Pancreas (tissue), 10 donors: ENCODE data around the gene ASH1L. TPM values are rescaled to one million over a fixed set of nuclear protein-coding genes. Genes with fewer than 3 reads are reported as not detected.
"Not testable (repeated sequence)": the region's sequence is repeated elsewhere in the genome, so short reads cannot be mapped to it uniquely, and the experiment has no call there.

Experiments
- ATAC-seq, 4 donors: fragments of 200-7000 bp; cut with Tn5 transposase; one replicate each; pipeline versions ENCODE4 v1.8.0 to v1.9.1; 2020; ENCODE audit warnings: mild to moderate bottlenecking in 4 of 4, moderate library complexity in 4 of 4
- DNase-seq, 6 donors: peaks; one replicate each; pipeline ENCODE4 v3.0.0-alpha.2; 2020
- FAIRE-seq: peaks from 2 replicates; lab custom pipeline; 2012; peaks lifted over from hg19 to GRCh38; lab: Jason Lieb, UNC
- H3K27ac ChIP-seq, 4 donors: fragments of 200-600 bp; sonication (generic); 1 replicate in 3 of 4; 2 replicates in 1 of 4; pipeline versions ENCODE4 v1.5.0 to v1.8.0; 2020
- H3K27me3 ChIP-seq, 4 donors: fragments of 200-600 bp; one replicate each; pipeline ENCODE4 v1.8.0; 2021
- H3K36me3 ChIP-seq, 3 donors: fragments of 200-600 bp; sonication (generic) in 1 of 3; one replicate each; pipeline versions ENCODE4 v1.5.0 to v1.8.0; 2020 to 2021
- H3K4me1 ChIP-seq, 3 donors: fragments of 200-600 bp; one replicate each; pipeline ENCODE4 v1.8.0; 2021
- H3K4me3 ChIP-seq, 4 donors: fragments of 200-600 bp; sonication (generic) in 2 of 4; one replicate each; pipeline versions ENCODE4 v1.5.0 to v1.8.0; 2020 to 2021
- H3K9me3 ChIP-seq, 4 donors: fragments of 200-600 bp; one replicate each; pipeline ENCODE4 v1.8.0; 2021
- WGBS, 2 donors: extraction: QIAGEN DNeasy Blood & Tissue Kit; methylation state at CpG; one replicate each; pipeline ENCODE4 v1.1.7; 2013; 5-methylcytosine and 5-hydroxymethylcytosine counted together
- intact Hi-C, 3 donors: fragments of 100-400 bp; cut with DNase I; formaldehyde crosslinking; loops; one replicate each; pipeline versions ENCODE4 v1.11.1 to v1.14.2; 2022
- polyA plus RNA-seq, 2 donors: library from polyadenylated mRNA; stranded (reverse); fragments of 200-250 nt; gene quantifications; one replicate each; pipeline ENCODE4 v1.2.3, GENCODE V29; 2013
- total RNA-seq, 6 donors: library from RNA; stranded (reverse); fragmentation: NEBNext Ultra II Directional in 4 of 6; extraction: Animal tissue kit (Norgen Biotek cat#: 25700) in 4 of 6; gene quantifications; one replicate each; pipeline versions ENCODE4 v1.2.1 to v1.2.4, GENCODE V29; 2021 to 2023
- TF ChIP-seq, protein P1 (sequence below), 4 donors: fragments of 200-600 bp; sonication (generic) in 3 of 4; IDR thresholded peaks; one replicate each; pipeline versions ENCODE4 v1.5.0 to v1.8.0; 2021; ENCODE audit warnings: antibody characterized with exemption in 4 of 4
- donor health status: healthy with polysubstance abuse.
- donor health status: DM: no; HTN: no; CAD: no; lungs with moderate emphysema.
- donor health status: DM: no; HTN: no; CAD: no.
- donor health status: control.
- donor health status: control.
- donor health status: Bipolar disorder and iron deficiency.
- donor health status: DM: yes; HTN: yes; CAD: no.
- donor health status: DM: no; HTN: no; CAD: no.
- donor health status: DM: no; HTN: no; CAD: no.
- donor health status: DM: yes; HTN: yes; CAD: no.

The ASH1L gene
- total and polyA plus RNA-seq, 8 donors, result 6.2 to 38.6 (median 22.9) TPM

DNA sequence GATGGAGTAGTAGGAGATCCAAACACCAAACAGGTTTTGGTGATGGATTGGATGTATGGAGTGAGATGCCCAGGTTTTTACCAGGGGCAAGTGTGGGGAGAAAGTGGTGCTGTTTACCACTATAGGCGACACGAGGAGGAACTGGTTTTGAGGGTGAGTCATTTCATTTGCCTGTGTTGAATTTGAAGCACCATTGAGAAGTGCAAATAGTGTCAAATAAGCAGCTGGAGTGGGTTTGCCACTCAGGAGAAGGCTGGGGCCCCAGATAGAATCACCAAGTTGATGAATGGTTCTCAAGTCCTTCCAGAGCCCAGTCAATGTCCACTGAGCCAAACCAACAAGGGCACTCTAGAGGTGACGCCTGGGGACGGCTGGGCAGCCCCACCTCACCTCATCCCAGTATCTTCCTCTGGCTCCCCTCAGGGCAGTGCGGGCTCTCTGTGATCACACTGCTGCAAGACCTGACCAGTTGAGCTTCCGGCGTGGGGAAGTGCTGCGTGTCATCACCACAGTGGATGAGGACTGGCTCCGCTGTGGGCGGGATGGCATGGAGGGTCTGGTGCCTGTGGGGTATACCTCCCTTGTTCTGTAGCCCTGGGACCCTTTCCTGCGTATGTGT is 232.5 kb downstream of the ASH1L start:
- Histone ChIP-seq H3K27me3 (no peaks in the 10 kb centered on the region), H3K36me3 (peaks cover 0 to 20% (median 3%) of the 10 kb centered on the region in 3 donors), H3K9me3 (no peaks in the 10 kb centered on the region), H3K4me1 (no peaks in the 10 kb centered on the region), H3K27ac (no peak overlapping the region), H3K4me3 (no peak overlapping the region)
- intact Hi-C loops, result loop anchor here in 1 of 3 donors (10.0 kb wide), 1 partner anchor 75 kb away; the partner anchor contains the start of gene ENTREP3
- TF ChIP-seq, protein P1, sequence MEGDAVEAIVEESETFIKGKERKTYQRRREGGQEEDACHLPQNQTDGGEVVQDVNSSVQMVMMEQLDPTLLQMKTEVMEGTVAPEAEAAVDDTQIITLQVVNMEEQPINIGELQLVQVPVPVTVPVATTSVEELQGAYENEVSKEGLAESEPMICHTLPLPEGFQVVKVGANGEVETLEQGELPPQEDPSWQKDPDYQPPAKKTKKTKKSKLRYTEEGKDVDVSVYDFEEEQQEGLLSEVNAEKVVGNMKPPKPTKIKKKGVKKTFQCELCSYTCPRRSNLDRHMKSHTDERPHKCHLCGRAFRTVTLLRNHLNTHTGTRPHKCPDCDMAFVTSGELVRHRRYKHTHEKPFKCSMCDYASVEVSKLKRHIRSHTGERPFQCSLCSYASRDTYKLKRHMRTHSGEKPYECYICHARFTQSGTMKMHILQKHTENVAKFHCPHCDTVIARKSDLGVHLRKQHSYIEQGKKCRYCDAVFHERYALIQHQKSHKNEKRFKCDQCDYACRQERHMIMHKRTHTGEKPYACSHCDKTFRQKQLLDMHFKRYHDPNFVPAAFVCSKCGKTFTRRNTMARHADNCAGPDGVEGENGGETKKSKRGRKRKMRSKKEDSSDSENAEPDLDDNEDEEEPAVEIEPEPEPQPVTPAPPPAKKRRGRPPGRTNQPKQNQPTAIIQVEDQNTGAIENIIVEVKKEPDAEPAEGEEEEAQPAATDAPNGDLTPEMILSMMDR (IDR thresholded peaks at IDR 0.05), result no peak
- FAIRE-seq (no peak), ATAC-seq (no peak), DNase-seq (no peak)
- 93 to 94% methylated on average over 11 of the region's 11 CpGs for WGBS, 2 donors

DNA sequence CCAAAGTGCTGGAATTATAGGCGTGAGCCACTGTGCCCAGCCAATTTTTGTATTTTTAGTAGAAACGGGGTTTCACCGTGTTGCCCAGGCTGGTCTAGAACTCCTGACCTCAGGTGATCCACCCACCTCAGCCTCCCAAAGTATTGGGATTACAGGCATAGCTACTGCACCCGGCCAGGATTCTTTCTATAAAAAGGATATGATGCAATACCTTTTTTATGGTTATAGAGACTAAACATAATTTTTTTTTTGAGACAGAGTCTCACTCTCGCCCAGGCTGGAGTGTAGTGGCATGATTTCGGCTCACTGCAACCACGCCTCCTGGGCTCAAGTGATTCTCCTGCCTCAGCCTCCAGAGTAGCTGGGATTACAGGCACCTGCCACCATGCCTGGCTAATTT is 233.7 kb downstream of the ASH1L start:
- peaks cover 0 to 13% (median 3%) of the 10 kb centered on the region in 3 donors for H3K36me3 ChIP-seq
- not testable (repeated sequence) for DNase-seq, H3K4me1 ChIP-seq, H3K4me3 ChIP-seq, H3K27ac ChIP-seq, FAIRE-seq, ATAC-seq, H3K27me3 ChIP-seq, H3K9me3 ChIP-seq
- intact Hi-C loops, result loop anchor here in 1 of 3 donors (10.0 kb wide), 1 partner anchor 74 kb away; the partner anchor contains the start of gene ENTREP3
- WGBS, 2 donors, result 91 to 93% methylated on average over 7 of the region's 7 CpGs

DNA sequence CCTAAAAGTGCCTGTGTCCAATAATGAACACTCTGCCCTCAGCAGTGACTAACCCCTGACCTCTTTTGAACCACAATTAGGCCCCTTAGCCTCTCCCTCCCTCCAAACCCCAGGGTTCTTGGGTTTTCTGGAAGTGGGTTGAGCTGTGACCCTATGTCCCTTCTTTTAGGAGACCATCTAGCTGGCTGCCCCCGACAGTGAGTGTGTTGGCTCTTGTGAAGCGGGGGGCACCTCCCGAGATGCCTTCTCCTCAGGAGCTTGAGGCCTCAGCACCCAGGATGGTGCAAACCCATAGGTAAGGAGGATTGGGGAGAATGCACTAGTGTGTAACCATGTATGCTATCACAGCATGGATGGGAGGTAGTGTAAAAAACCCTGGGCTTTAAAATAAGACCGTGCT is 234.6 kb downstream of the ASH1L start:
- WGBS, 2 donors, result 82 to 89% methylated on average over 4 of the region's 4 CpGs
- peaks cover 0 to 13% (median 3%) of the 10 kb centered on the region in 3 donors for H3K36me3 ChIP-seq
- H3K9me3 ChIP-seq, result no peaks in the 10 kb centered on the region
- DNase-seq, result no peak
- intact Hi-C loops, result loop anchor here in 1 of 3 donors (10.0 kb wide), 1 partner anchor 73 kb away; the partner anchor contains the start of gene ENTREP3
- no peaks in the 10 kb centered on the region for H3K27me3 ChIP-seq
- no peaks in the 10 kb centered on the region for H3K4me1 ChIP-seq
- no peak for FAIRE-seq
- H3K4me3 ChIP-seq, result no peak overlapping the region
- no peak overlapping the region for H3K27ac ChIP-seq
- TF ChIP-seq, protein P1 (IDR thresholded peaks at IDR 0.05), result no peak
- no peak for ATAC-seq

DNA sequence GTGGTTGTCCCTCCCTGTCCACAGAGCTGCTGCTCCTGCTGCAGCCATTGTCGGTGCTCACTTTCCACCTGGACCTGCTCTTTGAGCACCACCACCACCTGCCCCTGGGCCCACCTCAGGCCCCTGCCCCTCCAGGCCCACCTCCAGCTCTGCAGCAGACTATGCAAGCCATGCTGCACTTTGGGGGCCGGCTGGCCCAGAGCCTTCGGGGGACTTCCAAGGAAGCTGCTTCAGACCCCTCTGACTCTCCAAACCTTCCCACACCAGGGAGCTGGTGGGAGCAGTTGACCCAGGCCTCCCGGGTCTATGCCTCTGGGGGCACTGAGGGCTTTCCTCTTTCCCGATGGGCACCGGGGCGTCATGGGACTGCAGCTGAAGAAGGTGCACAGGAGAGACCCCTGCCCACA is 236.0 kb downstream of the ASH1L start:
- 89 to 90% methylated on average over 7 of the region's 7 CpGs for WGBS, 2 donors
- H3K9me3 ChIP-seq, result no peaks in the 10 kb centered on the region
- DNase-seq (peak in 2 of 6 donors; percentile 34 to 79), FAIRE-seq (no peak), ATAC-seq (no peak)
- TF ChIP-seq, protein P1 (IDR thresholded peaks at IDR 0.05), result no peak
- H3K4me1 ChIP-seq, result peaks cover 0 to 7% (median 0%) of the 10 kb centered on the region in 3 donors
- no peaks in the 10 kb centered on the region for H3K27me3 ChIP-seq
- no peak overlapping the region for H3K4me3 ChIP-seq
- peaks cover 0 to 13% (median 3%) of the 10 kb centered on the region in 3 donors for H3K36me3 ChIP-seq
- no peak overlapping the region for H3K27ac ChIP-seq
- intact Hi-C loops, result loop anchor here in 1 of 3 donors (10.0 kb wide), 1 partner anchor 72 kb away; the partner anchor contains the start of gene ENTREP3

DNA sequence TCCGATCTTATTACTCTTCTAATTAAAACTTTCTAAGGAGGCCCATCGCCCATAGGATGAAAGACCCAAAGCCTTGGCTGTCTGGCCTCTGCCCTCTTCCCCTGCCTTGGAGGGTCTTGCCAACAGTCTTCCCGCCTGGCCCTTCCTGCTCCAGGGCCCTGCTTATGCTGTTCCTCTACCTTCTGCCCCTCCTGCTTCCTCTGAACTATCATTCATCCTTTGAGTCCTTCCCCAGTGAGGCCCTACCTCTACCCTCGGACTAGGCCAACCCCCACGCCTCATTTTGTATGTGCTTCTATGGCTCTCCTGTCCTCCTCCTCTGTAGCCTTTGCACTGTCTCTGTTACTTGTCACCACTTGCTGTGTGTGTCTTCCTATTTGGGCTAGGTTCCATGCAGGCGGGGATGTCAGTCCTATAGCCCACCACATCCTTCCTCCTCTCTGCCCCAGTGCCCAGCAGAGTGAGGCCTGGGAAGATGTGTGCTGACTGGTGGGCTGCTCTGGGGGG is 236.5 kb downstream of the ASH1L start:
- TF ChIP-seq, protein P1 (IDR thresholded peaks at IDR 0.05), result no peak
- peaks cover 0 to 7% (median 0%) of the 10 kb centered on the region in 3 donors for H3K4me1 ChIP-seq
- no peak overlapping the region for H3K27ac ChIP-seq
- intact Hi-C loops, result loop anchor here in 1 of 3 donors (10.0 kb wide), 1 partner anchor 71 kb away; the partner anchor contains the start of gene ENTREP3
- no peak overlapping the region for H3K4me3 ChIP-seq
- no peaks in the 10 kb centered on the region for H3K27me3 ChIP-seq
- DNase-seq (no peak), FAIRE-seq (no peak), ATAC-seq (no peak)
- peaks cover 0 to 9% (median 0%) of the 10 kb centered on the region in 3 donors for H3K36me3 ChIP-seq
- WGBS, 2 donors, result 86 to 97% methylated on average over 6 of the region's 6 CpGs
- H3K9me3 ChIP-seq, result no peaks in the 10 kb centered on the region
